Right lung (tissue), 5 donors: ENCODE results near the gene CTSO. TPM values are rescaled to one million over a fixed set of nuclear protein-coding genes. Genes with fewer than 3 reads are reported as not detected.

Experiments used
- polyA plus RNA-seq, 5 donors: library from polyadenylated mRNA; unstranded; fragments of 120-200 nt; gene quantifications; one replicate each; pipeline versions ENCODE4 v1.2.1 to v1.2.3, GENCODE V29; 2013; ENCODE audit warnings: inconsistent platforms in 1 of 5, low replicate concordance in 1 of 5; ENCODE audit not compliant: insufficient read length in 5 of 5, insufficient read depth in 1 of 5

Gene CTSO
- polyA plus RNA-seq, 5 donors: 49.5 to 67.1 (median 65.0) TPM

Other genes with a start within 250 kb of the CTSO start
- 10 to 100 TPM; 41.9 to 56.8 (median 47.7) TPM for gene GUCY1B1, start 194.8 kb downstream of the CTSO start, polyA plus RNA-seq
- gene ASIC5, start 87.6 kb downstream of the CTSO start, polyA plus RNA-seq: not detected
- 10 to 100 TPM; 22.9 to 53.5 (median 30.5) TPM for gene TDO2, start 50.2 kb downstream of the CTSO start, polyA plus RNA-seq